Muscle layer of duodenum (tissue), 2 donors: ENCODE measurements around the gene BPIFA2.

Experiments used
- H3K27ac ChIP-seq: one replicate; pipeline ENCODE4 v1.7.0; 2013; ENCODE audit warnings: mild to moderate bottlenecking, low read length
- H3K27me3 ChIP-seq: one replicate; pipeline ENCODE4 v1.7.0; 2013; ENCODE audit warnings: low read depth, mild to moderate bottlenecking, control low read depth, low read length
- H3K36me3 ChIP-seq, 2 donors: one replicate each; pipeline ENCODE4 v1.7.0; 2013; ENCODE audit warnings: low read length in 2 of 2, control low read depth in 1 of 2, mild to moderate bottlenecking in 1 of 2; ENCODE audit not compliant: insufficient read depth in 2 of 2, control insufficient read depth in 1 of 2
- H3K4me1 ChIP-seq, 2 donors: one replicate each; pipeline ENCODE4 v1.7.0; 2013; ENCODE audit warnings: low read length in 2 of 2, mild to moderate bottlenecking in 2 of 2, control low read depth in 1 of 2, moderate library complexity in 1 of 2; ENCODE audit not compliant: insufficient read depth in 2 of 2, control insufficient read depth in 1 of 2
- H3K4me3 ChIP-seq, 2 donors: one replicate each; pipeline ENCODE4 v1.7.0; 2013; ENCODE audit warnings: low read length in 2 of 2, low read depth in 1 of 2, mild to moderate bottlenecking in 1 of 2
- H3K9me3 ChIP-seq, 2 donors: one replicate each; pipeline ENCODE4 v1.7.0; 2013; ENCODE audit warnings: low read length in 2 of 2, control low read depth in 1 of 2, mild to moderate bottlenecking in 1 of 2; ENCODE audit not compliant: control insufficient read depth in 1 of 2
- donor health status: healthy.

Gene BPIFA2

DNA sequence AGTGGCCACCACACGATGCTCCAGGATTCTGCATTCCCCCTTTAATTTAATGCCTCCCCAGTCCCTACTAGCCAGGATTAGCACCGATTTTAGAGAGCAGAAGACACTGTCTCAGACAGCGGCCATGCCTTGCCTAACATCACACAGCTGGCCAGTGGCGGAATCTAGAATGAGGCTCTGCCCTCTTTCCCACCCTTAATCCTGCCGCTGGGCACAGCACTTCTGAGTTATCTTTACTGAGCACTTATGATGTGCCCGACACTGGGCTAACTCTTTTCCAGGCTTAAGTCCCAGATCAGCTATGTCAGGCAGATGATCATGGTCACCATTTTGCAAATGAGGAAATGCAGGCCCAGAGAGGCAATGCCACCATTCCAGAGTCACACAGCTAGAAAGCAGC is 5.6 kb upstream of the BPIFA2 start:
- no peak overlapping the region for H3K4me3 ChIP-seq
- no peaks in the 10 kb centered on the region for H3K9me3 ChIP-seq
- H3K36me3 ChIP-seq, result no peaks in the 10 kb centered on the region
- no peaks in the 10 kb centered on the region for H3K4me1 ChIP-seq
- H3K27me3 ChIP-seq, result no peaks in the 10 kb centered on the region
- H3K27ac ChIP-seq, result no peak overlapping the region

DNA sequence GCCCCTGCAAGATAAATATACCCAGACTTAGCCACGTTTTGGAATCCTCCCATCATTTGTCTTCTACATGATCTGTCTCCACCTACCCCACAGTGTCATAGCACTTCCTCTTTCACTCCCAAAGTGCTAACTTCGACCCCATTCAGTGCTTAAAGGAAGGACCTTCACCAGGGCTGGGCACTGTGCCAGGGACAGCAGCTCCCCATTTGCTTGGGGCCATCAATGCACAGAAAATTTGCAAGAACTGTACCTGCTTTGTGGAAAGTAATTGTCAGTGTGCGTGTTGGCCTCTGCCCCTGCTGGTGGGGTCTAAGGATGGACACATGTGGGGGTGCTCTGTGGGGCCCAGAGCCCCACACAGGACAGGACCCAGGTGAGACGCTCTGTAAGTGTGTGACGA is 5.2 kb upstream of the BPIFA2 start:
- H3K36me3 ChIP-seq, result no peaks in the 10 kb centered on the region
- H3K4me3 ChIP-seq, result no peak overlapping the region
- no peaks in the 10 kb centered on the region for H3K9me3 ChIP-seq
- H3K27me3 ChIP-seq, result no peaks in the 10 kb centered on the region
- H3K4me1 ChIP-seq, result no peaks in the 10 kb centered on the region
- H3K27ac ChIP-seq, result no peak overlapping the region

DNA sequence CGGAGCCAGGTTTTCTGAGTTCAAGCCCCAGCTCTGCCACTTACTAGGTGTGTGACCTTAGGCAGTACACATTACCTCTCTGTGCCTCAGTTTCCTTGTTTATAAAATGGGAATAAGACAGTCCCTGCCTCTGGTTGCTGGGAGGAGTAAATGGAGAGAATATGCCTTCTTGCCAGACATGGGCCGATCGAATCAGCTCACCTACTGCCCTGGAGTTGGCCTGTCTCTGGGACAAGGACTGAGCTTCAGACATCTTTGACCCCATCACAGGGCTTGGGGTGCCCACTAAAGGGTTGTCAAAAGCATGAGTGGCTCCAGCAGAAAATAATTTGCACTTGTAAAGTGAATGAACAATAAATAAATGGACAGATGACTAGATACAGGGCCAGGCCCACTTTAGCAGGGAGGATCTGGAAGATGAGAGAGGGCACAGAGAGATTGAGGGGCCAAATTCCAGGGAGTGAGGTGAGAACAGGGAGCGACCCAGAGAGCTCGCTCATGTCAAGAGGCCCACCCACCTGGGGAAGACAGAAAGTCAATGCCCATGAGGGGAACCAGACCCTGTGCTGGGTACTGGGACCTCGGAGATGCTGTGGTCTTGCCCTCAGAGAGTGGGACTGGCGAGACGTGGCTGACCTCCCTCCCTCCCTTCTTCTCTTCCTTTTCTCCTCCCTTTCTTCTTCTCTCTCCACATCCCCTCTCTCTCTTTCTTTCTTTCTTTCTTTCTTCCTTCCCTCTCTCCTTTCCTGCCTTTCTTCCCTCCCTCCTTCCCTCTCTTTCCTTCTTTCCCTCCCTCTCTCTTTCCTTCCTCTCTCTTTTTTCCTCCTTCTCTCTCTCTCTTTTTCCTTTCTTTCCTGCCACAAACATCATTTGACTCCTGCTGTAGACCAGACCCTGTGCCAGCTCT is 3.9 kb upstream of the BPIFA2 start:
- Histone ChIP-seq H3K27me3 (no peaks in the 10 kb centered on the region), H3K36me3 (no peaks in the 10 kb centered on the region), H3K4me1 (no peaks in the 10 kb centered on the region), H3K4me3 (no peak overlapping the region), H3K9me3 (peaks cover 0 to 4% of the 10 kb centered on the region in 2 donors), H3K27ac (no peak overlapping the region)

DNA sequence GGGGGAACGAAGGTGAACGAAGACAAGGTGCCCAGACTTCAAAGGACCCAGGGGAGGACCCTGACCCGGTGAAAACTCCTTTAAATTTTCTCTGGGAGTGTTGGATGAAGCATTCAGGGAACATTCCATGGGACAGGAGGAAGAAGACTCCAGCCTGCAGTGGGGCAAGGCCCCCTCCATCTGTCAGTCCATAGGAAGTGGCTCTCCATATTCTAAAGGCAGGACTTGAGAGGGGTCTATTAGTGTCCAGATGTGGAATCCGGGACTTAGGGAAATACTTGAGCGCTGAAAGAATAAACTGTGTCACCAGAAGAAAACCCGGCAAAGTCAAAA is 3.2 kb upstream of the BPIFA2 start:
- Histone ChIP-seq H3K4me3 (no peak overlapping the region), H3K9me3 (peaks cover 0 to 9% of the 10 kb centered on the region in 2 donors), H3K36me3 (no peaks in the 10 kb centered on the region), H3K27ac (no peak overlapping the region), H3K27me3 (no peaks in the 10 kb centered on the region), H3K4me1 (no peaks in the 10 kb centered on the region)

DNA sequence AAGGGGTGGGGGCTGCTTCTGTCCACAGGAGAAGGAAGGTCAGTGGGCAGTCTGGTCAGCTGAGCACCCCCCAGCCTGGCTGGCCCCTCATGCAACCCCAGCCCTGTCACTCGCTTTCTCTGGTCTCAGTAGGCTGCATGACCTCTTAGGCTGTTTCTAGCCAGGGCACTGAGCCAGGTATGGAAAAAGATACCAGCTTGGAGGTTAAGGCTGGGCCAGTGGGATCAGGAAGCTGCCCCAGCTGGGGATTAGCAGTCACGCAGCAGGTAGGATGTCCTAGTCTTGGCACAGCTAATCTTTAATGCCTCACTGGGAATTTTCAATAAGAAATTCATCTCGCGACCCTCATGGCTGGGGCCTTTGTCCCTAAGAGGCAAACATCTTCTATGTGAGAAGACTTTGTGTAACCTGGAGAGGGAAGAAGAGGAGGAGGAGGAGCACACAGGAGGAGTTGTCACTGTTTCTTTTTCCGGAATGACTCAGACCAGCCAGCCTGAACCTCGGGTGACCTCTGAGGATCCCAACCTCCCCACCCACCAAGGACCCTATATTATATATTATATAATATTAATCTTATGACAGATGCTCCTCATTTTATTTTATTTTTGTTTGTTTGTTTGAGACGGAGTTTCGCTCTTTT is 2.4 kb upstream of the BPIFA2 start:
- H3K36me3 ChIP-seq, result no peaks in the 10 kb centered on the region
- no peaks in the 10 kb centered on the region for H3K4me1 ChIP-seq
- no peak overlapping the region for H3K4me3 ChIP-seq
- no peak overlapping the region for H3K27ac ChIP-seq
- peaks cover 0 to 11% of the 10 kb centered on the region in 2 donors for H3K9me3 ChIP-seq
- H3K27me3 ChIP-seq, result no peaks in the 10 kb centered on the region

DNA sequence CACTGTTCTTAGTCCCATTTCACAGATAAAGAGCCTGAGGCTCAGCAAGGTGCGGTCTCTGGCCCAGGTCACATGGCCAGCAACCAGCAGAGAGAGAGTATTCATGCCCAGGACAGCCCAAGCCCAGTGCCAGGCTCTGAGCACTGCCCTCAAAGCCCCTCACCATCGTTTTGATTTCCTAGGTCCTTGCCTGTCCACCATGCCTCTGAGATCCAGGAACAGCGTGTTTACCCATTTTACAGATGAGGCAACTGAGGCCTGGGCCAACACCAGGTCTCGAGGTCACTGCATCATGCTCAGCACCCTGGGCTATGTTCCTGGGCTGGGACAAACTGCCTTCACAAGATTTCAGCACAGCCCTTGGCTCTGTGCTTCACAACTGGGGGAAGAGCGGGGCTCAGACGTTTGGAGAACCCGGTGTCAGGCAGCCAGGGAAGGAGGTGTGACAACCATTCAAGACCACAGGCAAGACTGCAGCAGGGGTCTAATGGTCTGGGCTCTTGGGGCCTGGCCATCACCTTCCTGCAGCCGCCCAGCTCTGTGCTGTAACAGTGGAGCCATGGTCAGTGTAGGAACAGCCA is 1.3 kb upstream of the BPIFA2 start:
- H3K9me3 ChIP-seq, result peaks cover 0 to 13% of the 10 kb centered on the region in 2 donors
- H3K4me3 ChIP-seq, result no peak overlapping the region
- no peaks in the 10 kb centered on the region for H3K27me3 ChIP-seq
- H3K36me3 ChIP-seq, result no peaks in the 10 kb centered on the region
- H3K4me1 ChIP-seq, result no peaks in the 10 kb centered on the region
- no peak overlapping the region for H3K27ac ChIP-seq

DNA sequence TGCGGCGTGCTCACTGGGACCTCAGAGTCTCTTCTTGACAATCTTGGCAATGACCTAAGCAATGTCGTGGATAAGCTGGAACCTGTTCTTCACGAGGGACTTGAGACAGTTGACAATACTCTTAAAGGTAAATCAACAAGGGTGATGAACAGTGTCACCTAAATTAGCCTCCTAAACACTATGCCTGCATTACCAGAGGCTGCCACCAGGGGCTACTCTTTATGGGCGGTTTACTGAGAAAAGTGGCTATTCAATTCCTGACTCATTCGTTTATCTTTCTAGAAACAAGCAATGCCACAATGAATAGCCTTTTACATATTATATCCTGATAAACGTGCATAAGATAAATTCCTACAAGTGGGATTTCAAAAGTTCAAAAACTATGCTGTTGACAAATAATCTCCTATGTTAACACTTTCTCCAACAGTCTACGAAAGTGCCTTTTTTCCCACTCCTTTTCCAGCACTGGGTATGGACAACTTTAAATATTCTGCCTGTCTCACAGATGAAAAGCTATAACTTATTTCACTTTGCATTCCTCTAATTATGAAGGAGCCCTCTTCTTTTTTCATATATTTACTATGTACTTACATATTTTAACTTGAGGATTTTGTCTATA is 1.3 kb downstream of the BPIFA2 start:
- Histone ChIP-seq H3K4me3 (no peak overlapping the region), H3K27ac (no peak overlapping the region), H3K9me3 (peaks cover 0 to 13% of the 10 kb centered on the region in 2 donors), H3K36me3 (no peaks in the 10 kb centered on the region), H3K27me3 (no peaks in the 10 kb centered on the region), H3K4me1 (no peaks in the 10 kb centered on the region)

DNA sequence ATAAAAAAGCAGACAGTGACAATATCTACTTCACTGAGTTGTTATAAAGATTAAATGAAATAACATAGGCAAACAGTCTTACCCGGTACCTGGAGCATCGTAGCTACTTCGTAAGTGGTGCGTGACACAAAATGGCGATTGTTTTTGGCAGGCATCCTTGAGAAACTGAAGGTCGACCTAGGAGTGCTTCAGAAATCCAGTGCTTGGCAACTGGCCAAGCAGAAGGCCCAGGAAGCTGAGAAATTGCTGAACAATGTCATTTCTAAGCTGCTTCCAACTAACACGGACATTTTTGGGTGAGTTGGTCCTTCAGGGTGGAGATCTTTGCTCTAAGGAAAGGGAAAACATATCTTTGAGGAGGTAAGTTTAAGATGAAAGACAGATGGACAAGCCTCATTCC is 4.8 kb downstream of the BPIFA2 start:
- H3K27ac ChIP-seq, result no peak overlapping the region
- no peaks in the 10 kb centered on the region for H3K4me1 ChIP-seq
- H3K4me3 ChIP-seq, result no peak overlapping the region
- H3K9me3 ChIP-seq, result peaks cover 0 to 13% of the 10 kb centered on the region in 2 donors
- no peaks in the 10 kb centered on the region for H3K36me3 ChIP-seq
- H3K27me3 ChIP-seq, result no peaks in the 10 kb centered on the region

DNA sequence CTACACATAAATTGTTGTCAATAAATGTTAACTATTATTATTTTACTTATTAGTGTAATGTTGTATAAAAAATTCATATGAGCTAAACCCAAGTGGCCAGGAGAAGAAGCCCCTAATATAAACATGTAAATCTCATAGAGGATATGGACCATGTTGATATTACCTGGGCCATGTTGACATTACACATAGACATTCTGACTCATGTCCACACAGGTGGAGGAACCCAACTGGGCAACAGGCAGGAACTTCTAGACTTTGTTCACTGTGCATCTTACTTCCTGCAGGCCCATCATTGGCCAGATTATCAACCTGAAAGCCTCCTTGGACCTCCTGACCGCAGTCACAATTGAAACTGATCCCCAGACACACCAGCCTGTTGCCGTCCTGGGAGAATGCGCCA is 7.2 kb downstream of the BPIFA2 start:
- Histone ChIP-seq H3K9me3 (peaks cover 0 to 4% of the 10 kb centered on the region in 2 donors), H3K27me3 (no peaks in the 10 kb centered on the region), H3K27ac (no peak overlapping the region), H3K36me3 (no peaks in the 10 kb centered on the region), H3K4me3 (no peak overlapping the region), H3K4me1 (no peaks in the 10 kb centered on the region)

DNA sequence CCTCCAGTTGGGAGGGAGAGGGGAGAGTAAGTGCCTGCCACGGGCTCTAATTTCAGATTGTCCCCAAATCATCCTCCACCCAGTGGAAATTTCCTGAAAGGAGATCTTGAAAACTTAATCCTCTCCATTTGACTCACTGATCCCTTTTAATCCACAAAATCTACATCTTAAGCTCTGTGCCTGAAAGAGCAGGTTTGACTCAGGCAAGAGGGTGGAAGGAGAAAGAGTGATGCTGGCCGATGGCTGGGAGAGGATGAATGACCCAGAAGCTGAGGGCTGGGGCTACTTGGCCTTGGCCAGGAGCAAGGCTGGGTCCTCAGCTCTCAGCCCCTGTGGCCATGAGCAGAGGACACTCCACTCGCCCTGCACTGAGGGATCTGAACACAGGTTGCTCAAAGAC is 8.1 kb downstream of the BPIFA2 start:
- Histone ChIP-seq H3K4me3 (no peak overlapping the region), H3K36me3 (no peaks in the 10 kb centered on the region), H3K4me1 (no peaks in the 10 kb centered on the region), H3K27ac (no peak overlapping the region), H3K9me3 (no peaks in the 10 kb centered on the region), H3K27me3 (no peaks in the 10 kb centered on the region)

DNA sequence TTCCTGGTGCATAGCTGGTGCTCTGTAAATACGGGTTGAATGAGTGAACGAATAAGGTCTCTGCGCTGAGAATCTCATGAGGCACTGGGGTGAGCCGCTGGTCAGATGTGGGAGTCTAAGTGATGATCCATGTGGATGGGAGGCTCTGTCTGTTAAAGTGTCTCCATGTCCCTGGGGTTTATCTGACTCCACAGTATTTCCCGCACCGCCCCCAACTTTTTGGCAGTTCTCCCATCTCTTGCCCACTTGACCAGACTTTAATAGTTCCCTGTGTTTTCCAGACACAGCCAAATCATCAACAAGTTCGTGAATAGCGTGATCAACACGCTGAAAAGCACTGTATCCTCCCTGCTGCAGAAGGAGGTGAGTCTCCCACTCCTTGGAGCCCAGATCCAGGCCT is 9.9 kb downstream of the BPIFA2 start:
- Histone ChIP-seq H3K27me3 (no peaks in the 10 kb centered on the region), H3K4me3 (no peak overlapping the region), H3K27ac (no peak overlapping the region), H3K36me3 (no peaks in the 10 kb centered on the region), H3K4me1 (no peaks in the 10 kb centered on the region), H3K9me3 (no peaks in the 10 kb centered on the region)
